Psoas muscle (tissue), 8 donors: ENCODE measurements around the gene GTF3C1. TPM values are rescaled to one million over a fixed set of nuclear protein-coding genes. Genes with fewer than 3 reads are reported as not detected.

ENCODE experiments used
- ATAC-seq, 4 donors: fragments of 200-7000 bp; cut with Tn5 transposase; one replicate each; pipeline ENCODE4 v1.9.1; 2020; ENCODE audit warnings: moderate library complexity in 3 of 4, mild to moderate bottlenecking in 2 of 4
- DNase-seq, 2 donors: peaks; one replicate each; pipeline ENCODE4 v3.0.0-alpha.2; 2020
- H3K27ac ChIP-seq: fragments of 200-600 bp; one replicate; pipeline ENCODE4 v1.8.0; 2022
- H3K27me3 ChIP-seq, 3 donors: fragments of 200-600 bp in 1 of 3; one replicate each; pipeline versions ENCODE4 v1.6.1 to v1.8.0; 2013 to 2022; ENCODE audit warnings: low read length in 2 of 3, mild to moderate bottlenecking in 2 of 3, moderate library complexity in 1 of 3; ENCODE audit not compliant: insufficient read depth in 3 of 3
- H3K36me3 ChIP-seq, 2 donors: fragments of 200-600 bp in 1 of 2; one replicate each; pipeline versions ENCODE4 v1.6.1 to v1.8.0; 2013 to 2022; ENCODE audit warnings: low read depth in 1 of 2, mild to moderate bottlenecking in 1 of 2, moderate library complexity in 1 of 2; ENCODE audit not compliant: insufficient read depth in 1 of 2
- H3K4me1 ChIP-seq: fragments of 200-600 bp; one replicate; pipeline ENCODE4 v1.8.0; 2022
- H3K4me3 ChIP-seq: fragments of 200-600 bp; one replicate; pipeline ENCODE4 v1.8.0; 2022; ENCODE audit warnings: mild to moderate bottlenecking
- H3K9me3 ChIP-seq: fragments of 200-600 bp; one replicate; pipeline ENCODE4 v1.8.0; 2022
- CTCF ChIP-seq: fragments of 200-600 bp; IDR thresholded peaks from one replicate; pipeline ENCODE4 v1.8.0; 2022; ENCODE audit warnings: antibody characterized with exemption
- WGBS, 3 donors: extraction: QIAGEN DNeasy Blood & Tissue Kit; methylation state at CpG; one replicate each; pipeline versions ENCODE4 v1.1.6 to v1.1.7; 2013; 5-methylcytosine and 5-hydroxymethylcytosine counted together
- intact Hi-C, 2 donors: fragments of 100-400 bp; cut with DNase I; formaldehyde crosslinking; loops; one replicate each; pipeline versions ENCODE4 v1.11.0 to v1.14.2; 2022
- polyA plus RNA-seq, 3 donors: library from polyadenylated mRNA; stranded (reverse); fragments of 200-250 nt; gene quantifications; one replicate each; pipeline ENCODE4 v1.2.3, GENCODE V29; 2013
- total RNA-seq, 4 donors: library from RNA; stranded (reverse); fragmentation: NEBNext Ultra II Directional in 2 of 4; extraction: Animal tissue kit (Norgen Biotek cat#: 25700) in 2 of 4; gene quantifications; one replicate each; pipeline versions ENCODE4 v1.2.1 to v1.2.4, GENCODE V29; 2021 to 2023
- donor health status: healthy with polysubstance abuse.
- donor health status: DM: no; HTN: no; CAD: no; lungs with moderate emphysema.
- donor health status: Bipolar disorder and iron deficiency.
- donor health status: healthy.
- donor health status: DM: yes; HTN: yes; CAD: no.
- donor health status: DM: no; HTN: no; CAD: no.
- donor health status: DM: no; HTN: no; CAD: no.
- donor health status: DM: yes; HTN: yes; CAD: no.

GTF3C1 gene
- total and polyA plus RNA-seq, 7 donors, result 35.2 to 95.5 (median 50.6) TPM

- ATAC-seq, result peak; percentile 65 to 83 (median 80)
- H3K27ac ChIP-seq, result peak overlapping the region; percentile 63
- intact Hi-C loops, result no loop called here
These were observed 37.9 kb downstream of the GTF3C1 start for GRCh38 chr16:27511657-27512448.

GRCh38 chr16:27508476-27508875, 41.2 kb downstream of the GTF3C1 start:
- no peaks in the 10 kb centered on the region for H3K27me3 ChIP-seq
- WGBS, 3 donors, result 66 to 78% (median 75%) methylated on average over 9 of the region's 9 CpGs
- H3K9me3 ChIP-seq, result no peaks in the 10 kb centered on the region
- H3K4me1 ChIP-seq, result peaks cover 5% of the 10 kb centered on the region
- DNase-seq, result no peak
- ATAC-seq, result no peak
- H3K27ac ChIP-seq, result no peak overlapping the region
- no peak for TF ChIP-seq CTCF
- no peak overlapping the region for H3K4me3 ChIP-seq
- peaks cover 3 to 94% of the 10 kb centered on the region in 2 donors for H3K36me3 ChIP-seq
- intact Hi-C loops, result no loop called here

More at GRCh38 chr16:27511657-27512448, 37.9 kb downstream of the GTF3C1 start:
- no peak overlapping the region for H3K4me3 ChIP-seq
- TF ChIP-seq CTCF, result peak; percentile 26
- H3K4me1 ChIP-seq, result peaks cover 25% of the 10 kb centered on the region
- peaks cover 0 to 61% of the 10 kb centered on the region in 2 donors for H3K36me3 ChIP-seq
- H3K9me3 ChIP-seq, result no peaks in the 10 kb centered on the region
- WGBS, 3 donors, result 51 to 78% (median 51%) methylated on average over 22 of the region's 22 CpGs
- H3K27me3 ChIP-seq, result no peaks in the 10 kb centered on the region
- peak; percentile 39 to 83 for DNase-seq

DNA sequence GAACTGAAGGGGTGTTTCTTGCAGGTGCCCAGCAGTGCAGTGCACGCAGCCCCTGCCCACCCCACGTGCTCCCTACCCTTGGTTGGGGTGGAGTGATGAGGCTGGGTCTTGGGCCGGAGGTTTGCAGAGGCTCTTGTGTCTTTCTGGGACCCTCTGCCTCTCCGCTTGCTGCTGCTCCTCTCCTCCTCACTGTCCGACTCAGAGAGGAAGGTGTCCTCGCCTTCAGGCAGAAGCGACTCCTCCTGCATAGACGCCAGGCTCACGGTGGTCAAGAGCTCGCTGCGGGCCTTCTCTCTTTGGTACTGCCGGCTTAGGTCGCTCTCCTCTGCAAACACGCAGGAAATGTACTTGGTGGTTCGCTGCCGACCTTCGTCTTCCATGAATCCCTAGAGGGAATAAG, 42.9 kb downstream of the GTF3C1 start:
- H3K9me3 ChIP-seq, result no peaks in the 10 kb centered on the region
- no peaks in the 10 kb centered on the region for H3K27me3 ChIP-seq
- ATAC-seq (no peak), DNase-seq (no peak)
- intact Hi-C loops, result no loop called here
- WGBS, 3 donors, result 96 to 97% (median 96%) methylated on average over 15 to 17 of the region's 17 CpGs
- H3K4me1 ChIP-seq, result peaks cover 1% of the 10 kb centered on the region
- no peak for TF ChIP-seq CTCF
- no peak overlapping the region for H3K27ac ChIP-seq
- no peak overlapping the region for H3K4me3 ChIP-seq
- H3K36me3 ChIP-seq, result peaks cover 12 to 98% of the 10 kb centered on the region in 2 donors

GRCh38 chr16:27505297-27506236, 44.1 kb downstream of the GTF3C1 start:
- Histone ChIP-seq H3K27ac (no peak overlapping the region), H3K27me3 (no peaks in the 10 kb centered on the region), H3K36me3 (peaks cover 19 to 98% of the 10 kb centered on the region in 2 donors), H3K4me3 (no peak overlapping the region), H3K9me3 (no peaks in the 10 kb centered on the region), H3K4me1 (no peaks in the 10 kb centered on the region)
- DNase-seq (no peak), ATAC-seq (peak in 2 of 4 donors; percentile 31 to 52)
- intact Hi-C loops, result no loop called here
- TF ChIP-seq CTCF, result no peak
- WGBS, 3 donors, result 90 to 94% (median 92%) methylated on average over 13 of the region's 13 CpGs
